Kidney (tissue), 14 donors: ENCODE measurements around the gene ZNF48. TPM values are rescaled to one million over a fixed set of nuclear protein-coding genes. Genes with fewer than 3 reads are reported as not detected.
A peak's percentile ranks its signal among the peaks of the same experiment; 100 is the strongest.

Source experiments
- DNase-seq, 5 donors: peaks; one replicate each; pipeline ENCODE4 v3.0.0-alpha.2; 2013 to 2020
- FAIRE-seq: peaks from 2 replicates; lab custom pipeline; 2012; peaks lifted over from hg19 to GRCh38; lab: Jason Lieb, UNC
- H3K27ac ChIP-seq, 2 donors: one replicate each; pipeline ENCODE4 v1.7.0; 2013; ENCODE audit warnings: low read depth in 2 of 2, low read length in 2 of 2, inconsistent platforms in 1 of 2
- H3K27me3 ChIP-seq: one replicate; pipeline ENCODE4 v1.7.1; 2013; ENCODE audit warnings: low read length, inconsistent platforms; ENCODE audit not compliant: control insufficient read depth, insufficient read depth
- H3K36me3 ChIP-seq, 3 donors: one replicate each; pipeline versions ENCODE4 v1.7.0 to v1.7.1; 2013; ENCODE audit warnings: low read length in 3 of 3, control low read depth in 1 of 3, inconsistent platforms in 1 of 3; ENCODE audit not compliant: insufficient read depth in 3 of 3, control insufficient read depth in 2 of 3
- H3K4me1 ChIP-seq, 3 donors: one replicate each; pipeline versions ENCODE4 v1.7.0 to v1.7.1; 2013; ENCODE audit warnings: low read length in 3 of 3, inconsistent platforms in 1 of 3, low read depth in 1 of 3; ENCODE audit not compliant: control insufficient read depth in 2 of 3, insufficient read depth in 2 of 3
- H3K4me3 ChIP-seq, 3 donors: one replicate each; pipeline versions ENCODE4 v1.7.0 to v1.8.1; 2013; ENCODE audit warnings: low read length in 3 of 3, control low read depth in 1 of 3, inconsistent platforms in 1 of 3
- H3K9ac ChIP-seq, 3 donors: one replicate each; pipeline versions ENCODE4 v1.7.0 to v1.7.1; 2013; ENCODE audit warnings: low read length in 3 of 3, control low read depth in 1 of 3, inconsistent platforms in 1 of 3
- H3K9me3 ChIP-seq, 3 donors: one replicate each; pipeline versions ENCODE4 v1.7.0 to v1.7.1; 2013; ENCODE audit warnings: low read length in 3 of 3, control low read depth in 1 of 3, inconsistent platforms in 1 of 3; ENCODE audit not compliant: control insufficient read depth in 2 of 3, insufficient read depth in 1 of 3
- intact Hi-C: fragments of 100-400 bp; cut with DNase I; formaldehyde crosslinking; loops from one replicate; pipeline ENCODE4 v1.11.1; 2022
- polyA plus RNA-seq: library from polyadenylated mRNA; stranded (reverse); fragments of 350-450 nt; fragmentation: Illumina TruSeq; extraction: RNeasy Lipid Tissue Mini Kit (QIAGEN cat#74804); gene quantifications from one replicate; pipeline ENCODE4 v1.2.3, GENCODE V29; 2014; ENCODE audit warnings: low read depth, low replicate concordance; ENCODE audit not compliant: insufficient read depth
- total RNA-seq: library from RNA; stranded (reverse); fragmentation: NEBNext Ultra II Directional; extraction: Animal tissue kit (Norgen Biotek cat#: 25700); gene quantifications from one replicate; pipeline ENCODE4 v1.2.1, GENCODE V29; 2021
- TF ChIP-seq, protein P1 (sequence below): IDR thresholded peaks from 3 replicates; pipeline ENCODE4 v1.5.1; 2012; ENCODE audit warnings: mild to moderate bottlenecking, moderate library complexity, borderline replicate concordance; ENCODE audit not compliant: insufficient read depth; ENCODE audit errors: extremely low read depth
- donor health status: control.
- donor health status: control.
- donor health status: control.
- donor health status: control.
- donor health status: control.
- donor health status: DM: yes; HTN: yes; CAD: no.
- donor health status: Normal renal cell carcinoma (clear cell type).

ZNF48 gene
- total and polyA plus RNA-seq, 2 donors from 2014 or later: 6.9 to 9.7 TPM

DNA sequence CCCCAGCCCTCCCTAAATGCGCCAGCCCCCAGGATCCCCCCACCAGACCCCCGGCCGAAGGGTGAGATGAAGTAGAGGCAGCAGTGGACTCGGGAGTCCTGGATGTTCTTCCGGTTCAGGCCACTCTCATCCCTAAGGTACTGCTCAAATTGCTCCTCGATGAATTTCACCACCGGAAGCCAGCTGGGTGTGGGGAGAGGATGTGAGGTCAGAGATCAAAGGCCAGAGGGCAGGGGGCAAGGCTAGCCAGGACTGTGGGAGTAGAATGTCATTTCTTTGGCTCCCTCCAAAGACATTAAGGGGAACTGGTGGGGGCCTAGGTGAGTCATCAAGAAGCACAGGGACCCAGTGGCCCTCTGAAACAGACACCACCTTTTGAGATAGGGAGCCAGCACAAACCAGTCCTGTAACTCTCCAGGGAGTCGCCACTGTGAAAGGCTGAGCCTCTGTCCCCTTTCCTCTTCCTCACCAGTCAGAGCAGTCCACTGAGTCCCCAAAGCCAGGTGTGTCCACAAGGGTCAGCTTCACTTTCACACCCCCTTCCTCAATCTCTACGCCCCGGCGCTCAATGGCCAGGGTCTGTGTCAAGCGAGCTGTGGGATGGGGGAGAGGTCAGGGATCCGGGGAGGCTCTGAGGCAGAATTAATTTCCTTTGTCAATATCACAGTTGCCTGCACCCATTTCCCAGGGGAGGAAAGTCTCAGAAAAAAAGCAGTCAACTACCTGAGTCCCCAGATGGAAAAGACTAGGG lies 13.8 kb upstream of the ZNF48 start:
- FAIRE-seq (no peak), DNase-seq (peak in 1 of 5 donors; percentile 67)
- no peaks in the 10 kb centered on the region for H3K36me3 ChIP-seq
- no peak overlapping the region for H3K27ac ChIP-seq
- peaks cover 0 to 10% (median 4%) of the 10 kb centered on the region in 3 donors for H3K4me1 ChIP-seq
- no peaks in the 10 kb centered on the region for H3K9me3 ChIP-seq
- TF ChIP-seq, protein P1, sequence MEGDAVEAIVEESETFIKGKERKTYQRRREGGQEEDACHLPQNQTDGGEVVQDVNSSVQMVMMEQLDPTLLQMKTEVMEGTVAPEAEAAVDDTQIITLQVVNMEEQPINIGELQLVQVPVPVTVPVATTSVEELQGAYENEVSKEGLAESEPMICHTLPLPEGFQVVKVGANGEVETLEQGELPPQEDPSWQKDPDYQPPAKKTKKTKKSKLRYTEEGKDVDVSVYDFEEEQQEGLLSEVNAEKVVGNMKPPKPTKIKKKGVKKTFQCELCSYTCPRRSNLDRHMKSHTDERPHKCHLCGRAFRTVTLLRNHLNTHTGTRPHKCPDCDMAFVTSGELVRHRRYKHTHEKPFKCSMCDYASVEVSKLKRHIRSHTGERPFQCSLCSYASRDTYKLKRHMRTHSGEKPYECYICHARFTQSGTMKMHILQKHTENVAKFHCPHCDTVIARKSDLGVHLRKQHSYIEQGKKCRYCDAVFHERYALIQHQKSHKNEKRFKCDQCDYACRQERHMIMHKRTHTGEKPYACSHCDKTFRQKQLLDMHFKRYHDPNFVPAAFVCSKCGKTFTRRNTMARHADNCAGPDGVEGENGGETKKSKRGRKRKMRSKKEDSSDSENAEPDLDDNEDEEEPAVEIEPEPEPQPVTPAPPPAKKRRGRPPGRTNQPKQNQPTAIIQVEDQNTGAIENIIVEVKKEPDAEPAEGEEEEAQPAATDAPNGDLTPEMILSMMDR: no peak
- H3K9ac ChIP-seq: no peak overlapping the region
- intact Hi-C loops: no loop called here
- no peak overlapping the region for H3K4me3 ChIP-seq
- H3K27me3 ChIP-seq: no peaks in the 10 kb centered on the region

DNA sequence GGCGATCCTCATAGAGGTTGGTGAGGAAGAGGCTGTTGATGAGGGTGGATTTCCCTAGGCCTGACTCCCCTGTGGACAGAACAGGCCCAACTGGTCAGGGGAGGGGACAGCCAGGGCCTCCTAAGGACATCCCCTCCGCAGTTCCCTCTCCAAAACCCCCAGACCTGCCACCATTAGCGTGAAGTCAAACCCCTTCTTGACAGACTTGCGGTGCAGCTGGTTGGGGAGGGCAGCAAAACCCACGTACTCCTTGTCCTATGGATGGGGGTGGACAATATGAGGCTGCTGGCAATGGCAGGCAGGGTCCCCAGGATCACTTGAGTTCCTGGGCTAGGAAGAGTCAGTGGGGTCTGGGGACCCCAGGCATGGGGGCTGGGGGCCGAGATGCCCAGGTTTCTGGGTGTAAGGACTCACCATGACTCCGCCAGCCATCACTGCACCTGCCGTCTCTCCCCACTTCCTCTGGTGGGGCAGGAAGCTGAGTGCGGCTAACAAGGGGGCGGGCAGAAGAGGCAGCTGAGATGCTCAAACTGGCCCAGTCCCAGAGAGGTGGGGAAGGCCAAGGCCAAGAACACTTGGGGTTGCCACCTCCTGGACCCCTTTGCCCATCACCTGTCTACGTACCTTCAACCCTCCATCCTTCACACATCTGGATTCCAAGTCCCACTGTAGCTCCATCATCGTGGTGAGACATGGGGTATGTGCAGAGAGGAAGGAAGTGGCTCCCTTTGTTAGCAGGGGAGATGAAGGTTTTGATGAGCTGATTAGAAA lies 12.9 kb upstream of the ZNF48 start, which contains the start of gene SEPTIN1:
SEPTIN1 (minus strand) TSS at position 451 of the 771 bp plus-strand sequence; CDS start at position 432, 19 bp downstream.
- DNase-seq: no peak
- Histone ChIP-seq H3K9me3 (no peaks in the 10 kb centered on the region), H3K27me3 (no peaks in the 10 kb centered on the region), H3K9ac (no peak within 1 kb of the TSS), H3K36me3 (no peaks in the 10 kb centered on the region), H3K4me1 (peaks cover 0 to 8% (median 0%) of the 10 kb centered on the region in 3 donors), H3K4me3 (no peak within 1 kb of the TSS), H3K27ac (no peak within 1 kb of the TSS)
- intact Hi-C loops: no loop called here
- TF ChIP-seq, protein P1: no peak
- no peak for FAIRE-seq

DNA sequence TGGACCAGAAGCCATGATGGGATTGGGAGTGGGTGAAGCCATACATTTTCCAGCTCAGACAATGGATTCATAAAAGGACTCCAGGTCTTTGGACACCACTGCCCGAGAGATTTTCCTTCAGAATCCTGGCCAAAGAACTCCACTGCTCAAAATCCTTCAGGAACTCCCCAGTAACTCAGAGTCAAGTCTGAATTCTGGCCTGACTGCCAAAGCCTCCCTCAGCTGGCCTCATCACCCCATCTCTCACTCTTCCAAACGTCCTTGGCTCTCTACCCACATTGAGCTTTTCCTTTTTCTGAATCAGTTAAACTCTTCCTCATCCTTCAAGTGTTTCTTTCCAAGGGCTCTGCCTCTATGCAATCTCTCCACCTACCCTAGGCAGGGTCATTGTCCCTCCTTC lies 11.7 kb upstream of the ZNF48 start:
- Histone ChIP-seq H3K27me3 (no peaks in the 10 kb centered on the region), H3K4me1 (peaks cover 0 to 6% (median 0%) of the 10 kb centered on the region in 3 donors), H3K4me3 (no peak overlapping the region), H3K9me3 (no peaks in the 10 kb centered on the region), H3K9ac (no peak overlapping the region), H3K27ac (no peak overlapping the region), H3K36me3 (no peaks in the 10 kb centered on the region)
- TF ChIP-seq, protein P1: no peak
- DNase-seq: no peak
- intact Hi-C loops: no loop called here
- no peak for FAIRE-seq
